H1 (cell line): ENCODE measurements around the gene TTC27. TPM values are rescaled to one million over a fixed set of nuclear protein-coding genes. Genes with fewer than 3 reads are reported as not detected.

Experiments
- CTCF ChIA-PET: fragments of 300-600 bp; sonication (Branson Sonifier 250); formaldehyde crosslinking; loops from one replicate; lab custom pipeline; 2021; ENCODE audit not compliant: partially characterized antibody; lab: Charles Lee
- POLR2A ChIA-PET: fragments of 300-600 bp; sonication (Branson Sonifier 250); formaldehyde crosslinking; loops from one replicate; lab custom pipeline; 2021; ENCODE audit warnings: inconsistent platforms; ENCODE audit not compliant: partially characterized antibody; lab: Charles Lee
- DNase-seq, 2 experiments: peaks; one replicate each; pipeline versions ENCODE4 v3.0.0 to v3.0.0-alpha.2; 2010 to 2022; ENCODE audit warnings: low spot score in 2 of 2, low read depth in 1 of 2, mixed read lengths in 1 of 2
- FAIRE-seq: peaks from 2 replicates; lab custom pipeline; 2011; peaks lifted over from hg19 to GRCh38; lab: Jason Lieb, UNC
- H2AFZ ChIP-seq: 2 replicates; pipeline ENCODE4 v1.8.1; 2012; ENCODE audit warnings: low read length, inconsistent platforms
- H2AK5ac ChIP-seq: 2 replicates; pipeline ENCODE4 v1.6.1; 2013; ENCODE audit warnings: low read depth, low read length
- H2BK120ac ChIP-seq: replicated peaks from 2 replicates; pipeline ENCODE3; 2013; ENCODE audit warnings: low read depth, low read length, inconsistent platforms
- H2BK12ac ChIP-seq: 2 replicates; pipeline ENCODE4 v1.6.1; 2013; ENCODE audit warnings: low read depth, low read length
- H2BK15ac ChIP-seq: 2 replicates; pipeline ENCODE4 v1.6.1; 2013; ENCODE audit warnings: low read length
- H2BK20ac ChIP-seq: 2 replicates; pipeline ENCODE4 v1.6.1; 2013; ENCODE audit warnings: low read length
- H2BK5ac ChIP-seq: 2 replicates; pipeline ENCODE4 v1.6.1; 2013; ENCODE audit warnings: low read depth, low read length
- H3K14ac ChIP-seq: 2 replicates; pipeline ENCODE4 v1.6.1; 2013; ENCODE audit warnings: inconsistent platforms; ENCODE audit not compliant: insufficient read length
- H3K18ac ChIP-seq: 2 replicates; pipeline ENCODE4 v1.6.1; 2013; ENCODE audit warnings: low read length; ENCODE audit errors: extremely low read depth
- H3K23ac ChIP-seq: 2 replicates; pipeline ENCODE4 v1.6.1; 2013; ENCODE audit warnings: inconsistent platforms; ENCODE audit not compliant: insufficient read length
- H3K23me2 ChIP-seq: 2 replicates; pipeline ENCODE4 v1.6.1; 2013; ENCODE audit warnings: low read depth, low read length
- H3K27ac ChIP-seq: 2 replicates; pipeline ENCODE4 v1.6.1; 2011; ENCODE audit warnings: low read depth, low read length, inconsistent platforms
- H3K27me3 ChIP-seq, 4 experiments: replicated peaks in 1 of 4; 1 replicate in 1 of 4; 2 replicates in 3 of 4; pipeline versions ENCODE4 v1.6.1 to v1.8.1; 2011 to 2013; ENCODE audit warnings: low read length in 3 of 4, mild to moderate bottlenecking in 3 of 4, inconsistent platforms in 2 of 4, mixed read lengths in 2 of 4, moderate library complexity in 1 of 4; ENCODE audit not compliant: control insufficient read depth in 3 of 4, insufficient read depth in 3 of 4; ENCODE audit errors: extremely low read depth in 1 of 4
- H3K36me3 ChIP-seq, 4 experiments: 2 replicates each; pipeline versions ENCODE4 v1.6.1 to v1.8.1; 2011 to 2013; ENCODE audit warnings: mild to moderate bottlenecking in 4 of 4, low read length in 3 of 4, moderate library complexity in 2 of 4, control low read depth in 1 of 4, inconsistent platforms in 1 of 4; ENCODE audit not compliant: insufficient read depth in 4 of 4, control insufficient read depth in 2 of 4
- H3K4ac ChIP-seq: replicated peaks from 2 replicates; pipeline ENCODE3; 2013; ENCODE audit warnings: low read length, low read depth, mixed read lengths, inconsistent platforms; ENCODE audit not compliant: insufficient read length
- H3K4me1 ChIP-seq, 4 experiments: replicated peaks in 1 of 4; 1 replicate in 1 of 4; 2 replicates in 3 of 4; pipeline versions ENCODE4 v1.6.1 to v1.8.1; 2011 to 2013; ENCODE audit warnings: low read length in 3 of 4, inconsistent platforms in 2 of 4, mixed read lengths in 1 of 4; ENCODE audit not compliant: insufficient read depth in 4 of 4, control insufficient read depth in 3 of 4
- H3K4me2 ChIP-seq, 2 experiments: 2 replicates each; pipeline versions ENCODE4 v1.6.1 to v1.8.1; 2011 to 2013; ENCODE audit warnings: low read depth in 2 of 2, low read length in 2 of 2, control low read depth in 1 of 2, inconsistent platforms in 1 of 2, mild to moderate bottlenecking in 1 of 2; ENCODE audit not compliant: insufficient read depth in 1 of 2
- H3K4me3 ChIP-seq, 4 experiments: fragments of 200-600, 300-600 bp in 1 of 4; sonication (generic), shearing (Covaris generic), sonication (Bioruptor Twin) in 1 of 4; 2 replicates each; pipeline versions ENCODE4 v1.5.1 to v1.8.1; 2011 to 2016; ENCODE audit warnings: low read length in 4 of 4, low read depth in 3 of 4, control low read depth in 2 of 4, inconsistent platforms in 2 of 4, mild to moderate bottlenecking in 2 of 4, mixed read lengths in 1 of 4, moderate library complexity in 1 of 4; ENCODE audit not compliant: insufficient read depth in 2 of 4; ENCODE audit errors: extremely low read depth in 1 of 4
- H3K56ac ChIP-seq: replicated peaks from 2 replicates; pipeline ENCODE3; 2013; ENCODE audit warnings: low read depth, mild to moderate bottlenecking, mixed read lengths, low read length, inconsistent platforms; ENCODE audit not compliant: insufficient read length
- H3K79me1 ChIP-seq: 2 replicates; pipeline ENCODE4 v1.6.1; 2013; ENCODE audit warnings: low read depth, low read length, control low read depth
- H3K79me2 ChIP-seq, 2 experiments: 2 replicates each; pipeline versions ENCODE4 v1.6.1 to v1.8.1; 2012 to 2013; ENCODE audit warnings: low read length in 2 of 2, mild to moderate bottlenecking in 2 of 2, inconsistent platforms in 1 of 2; ENCODE audit not compliant: insufficient read depth in 2 of 2, control insufficient read depth in 1 of 2
- H3K9ac ChIP-seq, 4 experiments: replicated peaks in 1 of 4; 1 replicate in 1 of 4; 2 replicates in 3 of 4; pipeline versions ENCODE4 v1.6.1 to v1.8.1; 2011 to 2013; ENCODE audit warnings: low read depth in 3 of 4, low read length in 3 of 4, control low read depth in 2 of 4, mild to moderate bottlenecking in 2 of 4, moderate library complexity in 2 of 4, inconsistent platforms in 1 of 4; ENCODE audit errors: extremely low read depth in 1 of 4
- H3K9me3 ChIP-seq, 2 experiments: 2 replicates each; pipeline versions ENCODE4 v1.6.1 to v1.8.1; 2012 to 2013; ENCODE audit warnings: mild to moderate bottlenecking in 2 of 2, moderate library complexity in 2 of 2, control low read depth in 1 of 2, inconsistent platforms in 1 of 2, low read depth in 1 of 2, low read length in 1 of 2, mixed read lengths in 1 of 2; ENCODE audit not compliant: insufficient read depth in 2 of 2
- H4K20me1 ChIP-seq, 2 experiments: replicated peaks in 1 of 2; 2 replicates each; pipeline versions ENCODE3 to v1.8.1; 2011 to 2013; ENCODE audit warnings: inconsistent platforms in 2 of 2, low read length in 2 of 2, mild to moderate bottlenecking in 1 of 2; ENCODE audit not compliant: insufficient read depth in 2 of 2, control insufficient read depth in 1 of 2
- H4K5ac ChIP-seq: 2 replicates; pipeline ENCODE4 v1.6.1; 2013; ENCODE audit warnings: low read length, low read depth, mixed read lengths, inconsistent platforms; ENCODE audit not compliant: insufficient read length
- H4K8ac ChIP-seq: 2 replicates; pipeline ENCODE4 v1.8.0; 2013; ENCODE audit warnings: mild to moderate bottlenecking, moderate library complexity, low read length, inconsistent platforms; ENCODE audit not compliant: insufficient read depth; ENCODE audit errors: extremely low read depth
- H4K91ac ChIP-seq: replicated peaks from 2 replicates; pipeline ENCODE3; 2013; ENCODE audit warnings: low read length, mixed read lengths, inconsistent platforms; ENCODE audit not compliant: insufficient read length
- CBX8 ChIP-seq: fragments of 300-800, 300-1000 bp; sonication (generic); IDR thresholded peaks from 2 replicates; pipeline ENCODE4 v1.7.1; 2016; ENCODE audit warnings: low read depth, low read length, borderline replicate concordance
- CEBPB ChIP-seq: IDR thresholded peaks from 2 replicates; pipeline ENCODE4 v1.6.1; 2012; ENCODE audit warnings: low read depth, low read length
- CHD2 ChIP-seq: IDR thresholded peaks from 2 replicates; pipeline ENCODE4 v1.6.1; 2012; ENCODE audit warnings: low read length, improper control_type of control experiment
- CREB1 ChIP-seq: IDR thresholded peaks from 2 replicates; pipeline ENCODE4 v1.6.1; 2012; ENCODE audit warnings: inconsistent platforms
- HDAC2 ChIP-seq, 2 experiments: fragments of 300-600 bp in 1 of 2; sonication (generic) in 1 of 2; IDR thresholded peaks; 2 replicates each; pipeline ENCODE4 v1.6.1; 2011 to 2012; ENCODE audit warnings: low read depth in 2 of 2, low read length in 2 of 2, mild to moderate bottlenecking in 2 of 2, moderate library complexity in 2 of 2, borderline replicate concordance in 1 of 2, inconsistent platforms in 1 of 2
- KDM1A ChIP-seq: fragments of 200-600, 300-600 bp; sonication (generic); IDR thresholded peaks from 2 replicates; pipeline ENCODE4 v1.7.1; 2016; ENCODE audit warnings: mild to moderate bottlenecking, low read length, borderline replicate concordance
- NRF1 ChIP-seq: IDR thresholded peaks from 2 replicates; pipeline ENCODE4 v1.6.1; 2011; ENCODE audit warnings: mild to moderate bottlenecking, low read depth, low read length, improper control_type of control experiment
- RFX5 ChIP-seq: IDR thresholded peaks from 2 replicates; pipeline ENCODE4 v1.6.1; 2011; ENCODE audit warnings: low read depth, low read length, improper control_type of control experiment, borderline replicate concordance
- RXRA ChIP-seq: IDR thresholded peaks from 2 replicates; pipeline ENCODE4 v1.6.1; 2011; ENCODE audit warnings: low read depth, mild to moderate bottlenecking, low read length, moderate library complexity; ENCODE audit not compliant: insufficient read depth
- SIX5 ChIP-seq: IDR thresholded peaks from 2 replicates; pipeline ENCODE4 v1.6.1; 2011; ENCODE audit warnings: mild to moderate bottlenecking, low read depth, low read length
- TAF1 ChIP-seq: IDR thresholded peaks from 2 replicates; pipeline ENCODE4 v1.6.1; 2011; ENCODE audit warnings: mild to moderate bottlenecking, low read depth, low read length
- TAF7 ChIP-seq: optimal IDR thresholded peaks from 2 replicates; pipeline ENCODE3; 2011; ENCODE audit warnings: low read depth, mild to moderate bottlenecking, inconsistent platforms, low read length, moderate library complexity, borderline replicate concordance
- TCF12 ChIP-seq: IDR thresholded peaks from 2 replicates; pipeline ENCODE4 v1.6.1; 2011; ENCODE audit warnings: low read depth, mild to moderate bottlenecking, low read length
- WGBS, 2 experiments: shearing (Covaris generic) in 1 of 2; methylation state at CpG; one replicate each; pipeline versions ENCODE4 v1.1.6 to v1.1.7; 2013 to 2015; ENCODE audit warnings: low lambda C conversion rate in 2 of 2, mixed read lengths in 2 of 2, inconsistent platforms in 1 of 2, low coverage in 1 of 2, missing lambda C conversion rate in 1 of 2; ENCODE audit not compliant: insufficient replicate concordance in 2 of 2, insufficient coverage in 1 of 2, insufficient read length in 1 of 2; ENCODE audit errors: extremely low coverage in 1 of 2, missing lambda C conversion rate in 1 of 2; 5-methylcytosine and 5-hydroxymethylcytosine counted together
- polyA plus RNA-seq, 7 experiments: library from polyadenylated mRNA; depleted of rRNA in 3 of 7; stranded (reverse) in 5 of 7; unstranded in 2 of 7; fragments of >200 nt in 5 of 7; fragments of 200-250 nt in 2 of 7; gene quantifications; 1 replicate in 5 of 7; 2 replicates in 1 of 7; 4 replicates in 1 of 7; pipeline versions ENCODE4 v1.2.1 to v1.2.3, GENCODE V29; 2011 to 2013; ENCODE audit warnings: missing spikeins in 2 of 7, mixed read lengths in 2 of 7
- total RNA-seq: library from RNA; stranded (reverse); fragmentation: NEBNext Ultra II Directional; extraction: Animal tissue kit (Norgen Biotek cat#: 25700); gene quantifications from 2 replicates; pipeline ENCODE4 v1.2.1, GENCODE V29; 2021
- TF ChIP-seq, protein P1 (sequence below): IDR thresholded peaks from 2 replicates; pipeline ENCODE4 v1.6.1; 2012; ENCODE audit warnings: inconsistent platforms

TTC27 gene
- total and polyA plus RNA-seq, 2 of the 8 experiments (the other 6 are each of a cell fraction or from before 2014, with no cell fraction given), result 13.8 to 29.1 TPM

- 88% methylated on average over 5 of the region's 5 CpGs; no CpG with 5 or more reads in 1 of the 2 experiments for WGBS, 2 experiments
- H2BK5ac ChIP-seq, result no peak overlapping the region
- CTCF ChIA-PET, result interaction anchor here (0.9 to 1.3 kb wide), 4 partner anchors 10 to 14 kb away, joined by 3 to 4 read pairs (median 4); no protein-coding TSS in a partner anchor
- H3K36me3 ChIP-seq, result no peaks in the 10 kb centered on the region
- H3K4me1 ChIP-seq, result peaks cover 0 to 2% (median 0%) of the 10 kb centered on the region in 4 experiments; a peak in 1 of 7 replicates
- H2AK5ac ChIP-seq, result no peak overlapping the region
- no peak overlapping the region for H4K8ac ChIP-seq
- H2AFZ ChIP-seq, result no peak overlapping the region; the same call in 1 of the 2 replicates
- H3K79me2 ChIP-seq, result no peaks in the 10 kb centered on the region; a peak in 1 of 4 replicates
- no peaks in the 10 kb centered on the region for H3K23me2 ChIP-seq
- no peaks in the 10 kb centered on the region for H3K79me1 ChIP-seq
- H3K4ac ChIP-seq, result no peak overlapping the region
- DNase-seq (no peak), FAIRE-seq (no peak)
- H2BK15ac ChIP-seq, result no peak overlapping the region
- no peak overlapping the region for H3K23ac ChIP-seq
- no peak overlapping the region for H3K4me2 ChIP-seq
- no peak overlapping the region for H2BK12ac ChIP-seq
- POLR2A ChIA-PET, result interaction anchor here (0.7 kb wide), 1 partner anchor 723 kb away, joined by 3 read pairs; no protein-coding TSS in a partner anchor
- H3K27me3 ChIP-seq, result no peaks in the 10 kb centered on the region
- H4K20me1 ChIP-seq, result no peaks in the 10 kb centered on the region
- H3K9me3 ChIP-seq, result no peaks in the 10 kb centered on the region
- H4K91ac ChIP-seq, result no peak overlapping the region
- H3K18ac ChIP-seq, result no peak overlapping the region
- no peak overlapping the region for H2BK20ac ChIP-seq
- H3K27ac ChIP-seq, result no peak overlapping the region
- no peak overlapping the region for H3K4me3 ChIP-seq
- H2BK120ac ChIP-seq, result no peak overlapping the region
- H3K14ac ChIP-seq, result no peak overlapping the region
- no peak overlapping the region for H3K9ac ChIP-seq
- H3K56ac ChIP-seq, result no peak overlapping the region
- H4K5ac ChIP-seq, result no peak overlapping the region
- no peak for TF ChIP-seq NRF1
- TF ChIP-seq HDAC2 (IDR thresholded peaks at IDR 0.05; ENCODE audit: borderline replicate concordance in 1 of 2, low read depth in 2 of 2, low read length in 2 of 2), result no peak
- TF ChIP-seq CREB1, result no peak
- TF ChIP-seq CHD2, result no peak
- TF ChIP-seq, protein P1, sequence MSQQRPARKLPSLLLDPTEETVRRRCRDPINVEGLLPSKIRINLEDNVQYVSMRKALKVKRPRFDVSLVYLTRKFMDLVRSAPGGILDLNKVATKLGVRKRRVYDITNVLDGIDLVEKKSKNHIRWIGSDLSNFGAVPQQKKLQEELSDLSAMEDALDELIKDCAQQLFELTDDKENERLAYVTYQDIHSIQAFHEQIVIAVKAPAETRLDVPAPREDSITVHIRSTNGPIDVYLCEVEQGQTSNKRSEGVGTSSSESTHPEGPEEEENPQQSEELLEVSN, result no peak
- no peak for TF ChIP-seq TAF7
- TF ChIP-seq SIX5, result no peak
- no peak for TF ChIP-seq TCF12
- no peak for TF ChIP-seq KDM1A
- no peak for TF ChIP-seq CEBPB
- no peak for TF ChIP-seq RFX5
- no peak for TF ChIP-seq CBX8
- TF ChIP-seq RXRA, result no peak
- no peak for TF ChIP-seq TAF1
Observed at GRCh38 chr2:32836933-32837332, 209.1 kb downstream of the TTC27 start.
